Neutrophil (primary cell): ENCODE results near the gene SPINT1.
A peak's percentile ranks its signal among the peaks of the same experiment; 100 is the strongest.

Source experiments
- H3K27ac ChIP-seq: fragments of 200-600 bp; sonication (generic); 2 replicates; pipeline ENCODE4 v1.5.1; 2016; ENCODE audit warnings: mild to moderate bottlenecking, moderate library complexity
- H3K27me3 ChIP-seq: fragments of 200-600 bp; sonication (generic); 2 replicates; pipeline ENCODE4 v1.6.0; 2016; ENCODE audit warnings: mild to moderate bottlenecking
- H3K36me3 ChIP-seq: fragments of 200-600 bp; sonication (generic); 2 replicates; pipeline ENCODE4 v1.5.1; 2017
- H3K4me1 ChIP-seq, 2 experiments: fragments of 200-600 bp in 1 of 2; sonication (generic) in 1 of 2; 1 replicate in 1 of 2; 2 replicates in 1 of 2; pipeline versions ENCODE4 v1.5.1 to v1.6.1; 2013 to 2016; ENCODE audit warnings: low read depth in 1 of 2, low read length in 1 of 2, mild to moderate bottlenecking in 1 of 2, moderate library complexity in 1 of 2; ENCODE audit not compliant: control insufficient read depth in 1 of 2, insufficient read depth in 1 of 2
- H3K4me3 ChIP-seq, 2 experiments: fragments of 200-600 bp in 1 of 2; sonication (generic) in 1 of 2; 1 replicate in 1 of 2; 2 replicates in 1 of 2; pipeline ENCODE4 v1.5.1; 2013 to 2016; ENCODE audit warnings: low read depth in 1 of 2, low read length in 1 of 2, mild to moderate bottlenecking in 1 of 2, moderate library complexity in 1 of 2
- H3K9me3 ChIP-seq: fragments of 200-600 bp; sonication (generic); 2 replicates; pipeline ENCODE4 v1.5.1; 2016
- CTCF ChIP-seq: fragments of 200-600 bp; sonication (generic); IDR thresholded peaks from 2 replicates; pipeline ENCODE4 v1.5.1; 2016; ENCODE audit warnings: antibody characterized with exemption

Gene SPINT1

GRCh38 chr15:40843885-40844695 is at the start of gene SPINT1:
Gene SPINT1, plus strand, starts transcription at chr15:40844048. Its CDS starts 507 bp downstream, at chr15:40844555.
- Histone ChIP-seq H3K4me1 (peaks cover 44 to 48% of the 10 kb centered on the region in 2 experiments), H3K4me3 (peak within 1 kb of the TSS; percentile 88 to 91), H3K9me3 (no peaks in the 10 kb centered on the region), H3K36me3 (no peaks in the 10 kb centered on the region), H3K27ac (peak within 1 kb of the TSS; percentile 67), H3K27me3 (peaks cover 41% of the 10 kb centered on the region)
- TF ChIP-seq CTCF, result no peak

GRCh38 chr15:40796041-40796440 is 47.8 kb upstream of the SPINT1 start:
- no peak overlapping the region for H3K27ac ChIP-seq
- peaks cover 7% of the 10 kb centered on the region in 2 experiments for H3K4me1 ChIP-seq
- no peak for TF ChIP-seq CTCF
- H3K27me3 ChIP-seq, result no peaks in the 10 kb centered on the region
- H3K4me3 ChIP-seq, result no peak overlapping the region
- H3K36me3 ChIP-seq, result no peaks in the 10 kb centered on the region
- H3K9me3 ChIP-seq, result no peaks in the 10 kb centered on the region

GRCh38 chr15:40796512-40796911 is 47.3 kb upstream of the SPINT1 start:
- no peak for TF ChIP-seq CTCF
- Histone ChIP-seq H3K4me3 (no peak overlapping the region), H3K27ac (no peak overlapping the region), H3K27me3 (no peaks in the 10 kb centered on the region), H3K4me1 (peaks cover 7% of the 10 kb centered on the region in 2 experiments), H3K9me3 (no peaks in the 10 kb centered on the region), H3K36me3 (no peaks in the 10 kb centered on the region)

- H3K27me3 ChIP-seq, result no peaks in the 10 kb centered on the region
- H3K36me3 ChIP-seq, result no peaks in the 10 kb centered on the region
- H3K27ac ChIP-seq, result no peak overlapping the region
- H3K4me3 ChIP-seq, result no peak overlapping the region
- no peaks in the 10 kb centered on the region for H3K9me3 ChIP-seq
- peaks cover 7% of the 10 kb centered on the region in 2 experiments for H3K4me1 ChIP-seq
- no peak for TF ChIP-seq CTCF
Measured at GRCh38 chr15:40799523-40799922, 44.3 kb upstream of the SPINT1 start.

- Histone ChIP-seq H3K27me3 (no peaks in the 10 kb centered on the region), H3K27ac (no peak overlapping the region), H3K36me3 (no peaks in the 10 kb centered on the region), H3K4me3 (no peak overlapping the region), H3K9me3 (no peaks in the 10 kb centered on the region), H3K4me1 (peaks cover 12 to 13% of the 10 kb centered on the region in 2 experiments)
- TF ChIP-seq CTCF, result no peak
Measured at GRCh38 chr15:40803076-40803475, 40.8 kb upstream of the SPINT1 start.
